Measurements from ENCODE around the gene SH3BGRL3.

DNA sequence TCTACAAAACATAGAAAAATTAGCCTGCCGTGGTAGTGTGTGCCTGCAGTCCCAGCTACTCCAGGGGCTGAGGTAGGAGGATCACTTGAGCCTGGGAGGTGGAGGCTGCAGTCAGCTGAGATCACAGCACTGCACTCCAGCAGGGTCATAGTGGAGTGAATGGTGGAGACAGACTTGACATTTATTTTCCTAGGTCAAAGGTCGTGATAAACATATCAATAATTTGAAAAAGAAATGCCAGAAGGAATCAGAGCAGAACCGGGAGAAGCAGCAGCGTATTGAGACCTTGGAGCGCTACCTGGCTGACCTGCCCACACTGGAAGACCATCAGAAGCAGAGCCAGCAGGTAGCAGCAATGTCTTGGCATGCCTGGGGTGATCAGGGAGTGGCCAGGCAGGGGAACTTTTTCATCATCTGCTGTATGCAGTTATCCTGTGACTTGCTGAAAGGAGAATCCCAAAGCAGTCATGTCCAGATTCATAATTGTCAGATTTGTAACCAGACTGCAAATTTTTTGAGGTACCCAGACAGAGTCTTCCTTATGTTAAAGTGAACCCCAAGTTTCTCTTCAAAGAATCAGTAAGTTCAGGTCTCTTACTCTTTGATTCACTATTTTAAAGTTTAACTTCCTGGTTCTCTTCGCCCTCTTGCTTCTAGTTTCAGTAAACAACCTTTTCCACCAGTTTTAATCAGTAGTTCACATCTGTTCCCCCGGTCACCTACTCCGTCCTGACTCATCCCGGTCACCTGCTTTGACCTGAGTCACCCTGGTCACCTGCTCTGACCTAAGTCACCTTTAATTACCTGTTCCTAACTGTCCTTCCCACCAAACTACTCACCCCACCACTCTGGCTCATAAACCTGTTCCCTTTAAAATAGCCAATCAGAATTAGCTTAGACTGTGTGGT lies 11.3 kb upstream of the SH3BGRL3 start:
- TF ChIP-seq, protein P1, sequence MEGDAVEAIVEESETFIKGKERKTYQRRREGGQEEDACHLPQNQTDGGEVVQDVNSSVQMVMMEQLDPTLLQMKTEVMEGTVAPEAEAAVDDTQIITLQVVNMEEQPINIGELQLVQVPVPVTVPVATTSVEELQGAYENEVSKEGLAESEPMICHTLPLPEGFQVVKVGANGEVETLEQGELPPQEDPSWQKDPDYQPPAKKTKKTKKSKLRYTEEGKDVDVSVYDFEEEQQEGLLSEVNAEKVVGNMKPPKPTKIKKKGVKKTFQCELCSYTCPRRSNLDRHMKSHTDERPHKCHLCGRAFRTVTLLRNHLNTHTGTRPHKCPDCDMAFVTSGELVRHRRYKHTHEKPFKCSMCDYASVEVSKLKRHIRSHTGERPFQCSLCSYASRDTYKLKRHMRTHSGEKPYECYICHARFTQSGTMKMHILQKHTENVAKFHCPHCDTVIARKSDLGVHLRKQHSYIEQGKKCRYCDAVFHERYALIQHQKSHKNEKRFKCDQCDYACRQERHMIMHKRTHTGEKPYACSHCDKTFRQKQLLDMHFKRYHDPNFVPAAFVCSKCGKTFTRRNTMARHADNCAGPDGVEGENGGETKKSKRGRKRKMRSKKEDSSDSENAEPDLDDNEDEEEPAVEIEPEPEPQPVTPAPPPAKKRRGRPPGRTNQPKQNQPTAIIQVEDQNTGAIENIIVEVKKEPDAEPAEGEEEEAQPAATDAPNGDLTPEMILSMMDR (IDR thresholded peaks at IDR 0.05; ENCODE audit: insufficient read depth, low read depth, low read length): no peak
- no peak for TF ChIP-seq EZH2 (IDR thresholded peaks at IDR 0.05; ENCODE audit: insufficient read depth, low read length)

Data from astrocyte (in vitro differentiated cells and primary cell).